Activated naive CD8-positive, alpha-beta T cell treated with anti-CD3 and anti-CD28 coated beads for 36 hours (primary cell): Measurements from ENCODE around the gene UROC1. TPM values are rescaled to one million over a fixed set of nuclear protein-coding genes. Genes with fewer than 3 reads are reported as not detected.

ENCODE experiments used
- DNase-seq: peaks from one replicate; pipeline ENCODE4 v3.0.0; 2021
- H3K27ac Mint-ChIP-seq: one replicate; pipeline ENCODE4 v1.8.0; 2022; ENCODE audit warnings: mild to moderate bottlenecking, moderate library complexity, mixed read lengths
- H3K27me3 Mint-ChIP-seq: one replicate; pipeline ENCODE4 v1.8.0; 2022; ENCODE audit warnings: mild to moderate bottlenecking, mixed read lengths
- H3K36me3 Mint-ChIP-seq: one replicate; pipeline ENCODE4 v1.8.0; 2021; ENCODE audit warnings: mild to moderate bottlenecking, mixed read lengths
- H3K4me1 Mint-ChIP-seq: one replicate; pipeline ENCODE4 v1.8.0; 2021; ENCODE audit warnings: mixed read lengths
- H3K4me3 Mint-ChIP-seq: one replicate; pipeline ENCODE4 v1.8.0; 2022; ENCODE audit warnings: mild to moderate bottlenecking, moderate library complexity, mixed read lengths
- H3K9me3 Mint-ChIP-seq: one replicate; pipeline ENCODE4 v1.8.0; 2022; ENCODE audit warnings: mixed read lengths
- total RNA-seq, 2 experiments: library from RNA; stranded (reverse); gene quantifications; one replicate each; pipeline ENCODE4 v1.2.3, GENCODE V29; 2021

The UROC1 gene
- total RNA-seq, 2 experiments from 2014 or later, result not detected

- Mint-ChIP-seq H3K27ac (no peak overlapping the region), H3K4me1 (no peaks in the 10 kb centered on the region), H3K36me3 (no peaks in the 10 kb centered on the region), H3K4me3 (no peak overlapping the region), H3K9me3 (no peaks in the 10 kb centered on the region), H3K27me3 (peaks cover 16% of the 10 kb centered on the region)
- DNase-seq, result no peak
Measured at GRCh38 chr3:126528800-126529541, 11.4 kb upstream of the UROC1 start.

GRCh38 chr3:126528419-126528799 is 10.8 kb upstream of the UROC1 start:
- H3K27ac Mint-ChIP-seq, result no peak overlapping the region
- peaks cover 17% of the 10 kb centered on the region for H3K27me3 Mint-ChIP-seq
- no peaks in the 10 kb centered on the region for H3K4me1 Mint-ChIP-seq
- DNase-seq, result no peak
- no peaks in the 10 kb centered on the region for H3K36me3 Mint-ChIP-seq
- no peak overlapping the region for H3K4me3 Mint-ChIP-seq
- no peaks in the 10 kb centered on the region for H3K9me3 Mint-ChIP-seq

GRCh38 chr3:126527455-126528211 is 10.1 kb upstream of the UROC1 start:
- no peak overlapping the region for H3K27ac Mint-ChIP-seq
- DNase-seq, result no peak
- H3K4me3 Mint-ChIP-seq, result no peak overlapping the region
- no peaks in the 10 kb centered on the region for H3K4me1 Mint-ChIP-seq
- H3K9me3 Mint-ChIP-seq, result no peaks in the 10 kb centered on the region
- peaks cover 24% of the 10 kb centered on the region for H3K27me3 Mint-ChIP-seq
- H3K36me3 Mint-ChIP-seq, result no peaks in the 10 kb centered on the region

DNA sequence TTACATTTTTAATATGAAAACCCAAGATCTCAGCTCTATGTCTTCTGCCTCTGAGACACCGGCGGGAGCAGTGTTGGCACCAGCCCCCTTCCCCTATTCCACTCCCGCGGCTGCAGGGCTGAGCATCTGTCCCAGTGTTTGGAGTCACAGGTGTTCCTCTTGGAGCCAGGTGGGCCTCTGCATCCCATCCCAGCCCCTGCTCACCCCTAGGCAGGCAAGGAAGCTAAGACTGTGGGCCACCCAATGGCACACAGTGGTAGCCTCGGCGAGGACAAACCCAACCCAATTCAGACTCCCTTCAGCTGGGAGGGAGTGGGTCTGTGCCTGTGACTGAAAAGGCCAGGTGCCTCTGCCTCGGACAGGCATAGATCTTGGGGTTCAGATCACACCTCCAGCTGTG is 9.4 kb upstream of the UROC1 start:
- Mint-ChIP-seq H3K27ac (no peak overlapping the region), H3K4me3 (no peak overlapping the region), H3K27me3 (peaks cover 30% of the 10 kb centered on the region), H3K36me3 (no peaks in the 10 kb centered on the region), H3K9me3 (no peaks in the 10 kb centered on the region), H3K4me1 (no peaks in the 10 kb centered on the region)
- no peak for DNase-seq

DNA sequence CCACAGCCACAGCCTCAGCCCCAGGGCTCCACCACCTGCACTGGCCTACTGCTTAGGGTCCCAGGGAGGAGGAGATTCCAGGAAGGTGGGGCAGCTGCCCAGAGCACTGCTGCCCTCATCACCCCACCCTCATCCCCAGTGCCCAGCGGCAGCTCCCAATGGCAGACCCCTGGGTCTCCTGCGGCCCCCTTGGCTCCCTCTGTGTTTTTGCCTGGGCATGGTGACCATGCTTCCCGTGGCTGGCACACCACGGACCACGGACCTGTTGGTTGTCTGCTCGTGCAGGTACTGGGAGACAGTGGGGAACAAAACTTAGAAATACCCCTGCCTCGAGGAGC is 9.1 kb upstream of the UROC1 start:
- Mint-ChIP-seq H3K36me3 (no peaks in the 10 kb centered on the region), H3K4me3 (no peak overlapping the region), H3K27ac (no peak overlapping the region), H3K27me3 (peaks cover 30% of the 10 kb centered on the region), H3K4me1 (no peaks in the 10 kb centered on the region), H3K9me3 (no peaks in the 10 kb centered on the region)
- DNase-seq, result no peak

- H3K27ac Mint-ChIP-seq, result no peak overlapping the region
- no peaks in the 10 kb centered on the region for H3K9me3 Mint-ChIP-seq
- no peak overlapping the region for H3K4me3 Mint-ChIP-seq
- no peaks in the 10 kb centered on the region for H3K36me3 Mint-ChIP-seq
- peaks cover 30% of the 10 kb centered on the region for H3K27me3 Mint-ChIP-seq
- no peaks in the 10 kb centered on the region for H3K4me1 Mint-ChIP-seq
- no peak for DNase-seq
Measured at GRCh38 chr3:126525853-126526667, 8.5 kb upstream of the UROC1 start.

DNA sequence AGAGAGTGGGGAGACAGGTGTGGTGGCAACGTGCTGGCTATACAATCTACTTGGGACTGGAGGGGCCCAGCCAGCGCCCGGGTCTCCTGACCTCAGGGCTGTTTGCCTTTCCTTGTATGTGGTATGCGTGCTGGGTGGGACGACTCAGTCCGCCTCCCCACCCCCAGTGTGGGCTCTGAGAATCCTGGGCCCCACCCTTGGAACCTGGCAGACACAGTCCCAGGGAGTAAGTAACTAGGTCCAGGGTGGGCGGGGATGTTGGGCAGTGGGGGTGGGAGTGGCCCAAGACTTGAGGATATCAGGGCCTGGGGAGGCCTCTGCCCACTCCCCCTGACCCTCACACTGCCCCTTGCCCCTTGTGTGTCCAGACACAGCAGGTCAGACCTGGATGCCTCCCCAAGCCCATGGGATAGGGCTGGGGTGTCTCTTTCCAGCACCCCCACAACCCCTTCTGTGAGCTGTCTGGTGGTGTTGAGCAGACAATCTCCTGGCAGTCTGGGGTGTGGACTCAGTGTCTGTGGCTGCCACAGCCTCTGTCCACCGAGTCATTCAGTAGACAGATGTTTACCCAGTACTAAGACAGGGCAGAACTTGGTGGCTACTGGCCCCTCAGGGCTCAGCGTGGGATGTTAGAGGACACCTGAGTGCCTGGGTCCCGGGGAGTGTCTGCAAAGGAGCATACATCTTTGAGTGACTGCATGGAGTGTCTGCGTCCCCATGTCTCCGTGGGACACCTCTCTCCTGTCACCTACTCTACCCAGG is 7.7 kb upstream of the UROC1 start:
- H3K4me3 Mint-ChIP-seq, result no peak overlapping the region
- H3K4me1 Mint-ChIP-seq, result no peaks in the 10 kb centered on the region
- peaks cover 30% of the 10 kb centered on the region for H3K27me3 Mint-ChIP-seq
- H3K9me3 Mint-ChIP-seq, result no peaks in the 10 kb centered on the region
- DNase-seq, result no peak
- no peaks in the 10 kb centered on the region for H3K36me3 Mint-ChIP-seq
- no peak overlapping the region for H3K27ac Mint-ChIP-seq

GRCh38 chr3:126524429-126524988 is 6.9 kb upstream of the UROC1 start:
- Mint-ChIP-seq H3K4me3 (no peak overlapping the region), H3K27me3 (peaks cover 30% of the 10 kb centered on the region), H3K4me1 (no peaks in the 10 kb centered on the region), H3K36me3 (no peaks in the 10 kb centered on the region), H3K9me3 (no peaks in the 10 kb centered on the region), H3K27ac (no peak overlapping the region)
- peak; percentile 23 for DNase-seq

- peak; percentile 31 for DNase-seq
- no peaks in the 10 kb centered on the region for H3K36me3 Mint-ChIP-seq
- no peaks in the 10 kb centered on the region for H3K9me3 Mint-ChIP-seq
- no peak within 1 kb of the TSS for H3K4me3 Mint-ChIP-seq
- H3K4me1 Mint-ChIP-seq, result no peaks in the 10 kb centered on the region
- H3K27ac Mint-ChIP-seq, result no peak within 1 kb of the TSS
- peaks cover 30% of the 10 kb centered on the region for H3K27me3 Mint-ChIP-seq
Measured at GRCh38 chr3:126523745-126524428, 6.3 kb upstream of the UROC1 start, which contains the start of gene CHST13. CHST13 (plus strand) TSS chr3:126524155; CDS start chr3:126524333, 178 bp downstream.

- DNase-seq, result peak; percentile 21
- H3K4me1 Mint-ChIP-seq, result no peaks in the 10 kb centered on the region
- no peaks in the 10 kb centered on the region for H3K36me3 Mint-ChIP-seq
- H3K4me3 Mint-ChIP-seq, result no peak overlapping the region
- H3K27ac Mint-ChIP-seq, result no peak overlapping the region
- peaks cover 30% of the 10 kb centered on the region for H3K27me3 Mint-ChIP-seq
- no peaks in the 10 kb centered on the region for H3K9me3 Mint-ChIP-seq
Measured at GRCh38 chr3:126522363-126522788, 4.8 kb upstream of the UROC1 start.

GRCh38 chr3:126521122-126521891 is 3.7 kb upstream of the UROC1 start:
- no peak for DNase-seq
- peaks cover 30% of the 10 kb centered on the region for H3K27me3 Mint-ChIP-seq
- H3K4me1 Mint-ChIP-seq, result no peaks in the 10 kb centered on the region
- no peaks in the 10 kb centered on the region for H3K36me3 Mint-ChIP-seq
- no peak overlapping the region for H3K27ac Mint-ChIP-seq
- H3K9me3 Mint-ChIP-seq, result no peaks in the 10 kb centered on the region
- no peak overlapping the region for H3K4me3 Mint-ChIP-seq

- DNase-seq, result no peak
- H3K9me3 Mint-ChIP-seq, result no peaks in the 10 kb centered on the region
- no peak overlapping the region for H3K27ac Mint-ChIP-seq
- H3K4me1 Mint-ChIP-seq, result no peaks in the 10 kb centered on the region
- no peaks in the 10 kb centered on the region for H3K36me3 Mint-ChIP-seq
- peaks cover 23% of the 10 kb centered on the region for H3K27me3 Mint-ChIP-seq
- H3K4me3 Mint-ChIP-seq, result no peak overlapping the region
Measured at GRCh38 chr3:126519506-126520455, 2.2 kb upstream of the UROC1 start.
